Immature natural killer cell (primary cell): ENCODE data around the gene FOXK2. TPM values are rescaled to one million over a fixed set of nuclear protein-coding genes. Genes with fewer than 3 reads are reported as not detected.

ENCODE experiments used
- DNase-seq, 3 donors: peaks; one replicate each; pipeline ENCODE4 v3.0.0; 2022; ENCODE audit warnings: mixed read lengths in 1 of 3
- H3K27ac Mint-ChIP-seq, 6 donors: one replicate each; pipeline ENCODE4 v1.8.0; 2020; ENCODE audit warnings: mixed read lengths in 6 of 6, mild to moderate bottlenecking in 5 of 6, inconsistent platforms in 4 of 6, moderate library complexity in 3 of 6
- H3K27me3 Mint-ChIP-seq, 3 donors: one replicate each; pipeline ENCODE4 v1.8.0; 2020 to 2021; ENCODE audit warnings: low read depth in 3 of 3, mild to moderate bottlenecking in 3 of 3, mixed read lengths in 3 of 3, moderate library complexity in 3 of 3, inconsistent platforms in 1 of 3
- H3K36me3 Mint-ChIP-seq, 3 donors: one replicate each; pipeline ENCODE4 v1.8.0; 2020; ENCODE audit warnings: mixed read lengths in 3 of 3, inconsistent platforms in 2 of 3, mild to moderate bottlenecking in 2 of 3
- H3K4me1 Mint-ChIP-seq, 2 donors: one replicate each; pipeline ENCODE4 v1.8.0; 2020; ENCODE audit warnings: inconsistent platforms in 2 of 2, mild to moderate bottlenecking in 2 of 2, mixed read lengths in 2 of 2, moderate library complexity in 1 of 2
- H3K4me3 Mint-ChIP-seq, 5 donors: one replicate each; pipeline ENCODE4 v1.8.0; 2020; ENCODE audit warnings: mild to moderate bottlenecking in 5 of 5, mixed read lengths in 5 of 5, inconsistent platforms in 3 of 5, moderate library complexity in 3 of 5
- H3K9me3 Mint-ChIP-seq, 6 donors: one replicate each; pipeline ENCODE4 v1.8.0; 2020; ENCODE audit warnings: mild to moderate bottlenecking in 6 of 6, mixed read lengths in 6 of 6, inconsistent platforms in 4 of 6, moderate library complexity in 3 of 6
- polyA plus RNA-seq, 3 donors: library from polyadenylated mRNA; unstranded; fragments of 300-500 nt; fragmentation: Illumina TruSeq; gene quantifications; one replicate each; pipeline ENCODE4 v1.2.3, GENCODE V29; 2021

FOXK2 gene
- polyA plus RNA-seq, 3 donors from 2014 or later: 1.9 to 9.7 (median 2.9) TPM

DNA sequence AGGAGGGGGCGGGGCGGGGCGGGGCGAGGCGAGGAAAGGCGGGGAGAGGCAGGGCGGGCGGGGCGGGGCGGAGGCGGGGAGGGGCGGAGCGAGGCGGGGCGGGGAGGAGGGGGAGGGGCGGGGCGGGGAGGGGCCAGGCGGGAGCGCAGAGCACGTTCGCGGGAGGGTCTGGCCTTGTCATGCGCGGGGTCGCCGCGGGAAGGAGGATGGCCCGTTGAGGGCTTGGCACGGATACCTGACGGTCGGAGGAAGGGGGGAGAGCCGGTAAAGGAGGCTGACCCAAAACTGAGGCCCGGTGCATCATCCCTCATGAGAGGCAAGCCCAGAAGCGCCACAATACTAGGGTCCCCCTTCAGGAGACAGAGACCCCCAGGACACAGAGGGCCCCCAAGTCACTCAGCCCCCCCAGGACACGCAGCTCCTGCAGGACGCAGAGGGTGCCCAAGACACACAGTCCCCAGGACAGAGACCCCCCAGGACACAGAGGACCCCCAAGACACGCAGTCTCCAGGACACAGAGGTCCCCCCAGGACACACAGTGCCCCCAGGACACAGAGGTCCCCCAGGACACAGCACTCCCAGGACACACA, 129.3 kb downstream of the FOXK2 start:
- peak overlapping the region in 3 of 5 donors; percentile 50 to 67 (median 56) for H3K4me3 Mint-ChIP-seq
- peaks cover 21 to 24% of the 10 kb centered on the region in 2 donors for H3K4me1 Mint-ChIP-seq
- no peaks in the 10 kb centered on the region for H3K9me3 Mint-ChIP-seq
- H3K27me3 Mint-ChIP-seq: peaks cover 6 to 16% (median 6%) of the 10 kb centered on the region in 3 donors
- peak in 1 of 3 donors; percentile 35 for DNase-seq
- H3K36me3 Mint-ChIP-seq: peaks cover 0 to 4% (median 0%) of the 10 kb centered on the region in 3 donors
- peak overlapping the region in 3 of 6 donors; percentile 31 to 86 (median 73) for H3K27ac Mint-ChIP-seq

- DNase-seq: no peak
- H3K9me3 Mint-ChIP-seq: no peaks in the 10 kb centered on the region
- H3K27ac Mint-ChIP-seq: peak overlapping the region in 4 of 6 donors; percentile 48 to 86 (median 68)
- H3K27me3 Mint-ChIP-seq: peaks cover 6 to 16% (median 6%) of the 10 kb centered on the region in 3 donors
- H3K4me1 Mint-ChIP-seq: peaks cover 20% of the 10 kb centered on the region in 2 donors
- peak overlapping the region in 4 of 5 donors; percentile 23 to 68 (median 44) for H3K4me3 Mint-ChIP-seq
- no peaks in the 10 kb centered on the region for H3K36me3 Mint-ChIP-seq
Measured at GRCh38 chr17:82649501-82650261, 130.1 kb downstream of the FOXK2 start.

- Mint-ChIP-seq H3K27me3 (peaks cover 4 to 15% (median 6%) of the 10 kb centered on the region in 3 donors), H3K4me1 (peaks cover 14% of the 10 kb centered on the region in 2 donors), H3K4me3 (no peak overlapping the region), H3K36me3 (no peaks in the 10 kb centered on the region), H3K27ac (peak overlapping the region in 1 of 6 donors; percentile 58), H3K9me3 (no peaks in the 10 kb centered on the region)
- no peak for DNase-seq
Measured at GRCh38 chr17:82650723-82651122, 131.2 kb downstream of the FOXK2 start.

DNA sequence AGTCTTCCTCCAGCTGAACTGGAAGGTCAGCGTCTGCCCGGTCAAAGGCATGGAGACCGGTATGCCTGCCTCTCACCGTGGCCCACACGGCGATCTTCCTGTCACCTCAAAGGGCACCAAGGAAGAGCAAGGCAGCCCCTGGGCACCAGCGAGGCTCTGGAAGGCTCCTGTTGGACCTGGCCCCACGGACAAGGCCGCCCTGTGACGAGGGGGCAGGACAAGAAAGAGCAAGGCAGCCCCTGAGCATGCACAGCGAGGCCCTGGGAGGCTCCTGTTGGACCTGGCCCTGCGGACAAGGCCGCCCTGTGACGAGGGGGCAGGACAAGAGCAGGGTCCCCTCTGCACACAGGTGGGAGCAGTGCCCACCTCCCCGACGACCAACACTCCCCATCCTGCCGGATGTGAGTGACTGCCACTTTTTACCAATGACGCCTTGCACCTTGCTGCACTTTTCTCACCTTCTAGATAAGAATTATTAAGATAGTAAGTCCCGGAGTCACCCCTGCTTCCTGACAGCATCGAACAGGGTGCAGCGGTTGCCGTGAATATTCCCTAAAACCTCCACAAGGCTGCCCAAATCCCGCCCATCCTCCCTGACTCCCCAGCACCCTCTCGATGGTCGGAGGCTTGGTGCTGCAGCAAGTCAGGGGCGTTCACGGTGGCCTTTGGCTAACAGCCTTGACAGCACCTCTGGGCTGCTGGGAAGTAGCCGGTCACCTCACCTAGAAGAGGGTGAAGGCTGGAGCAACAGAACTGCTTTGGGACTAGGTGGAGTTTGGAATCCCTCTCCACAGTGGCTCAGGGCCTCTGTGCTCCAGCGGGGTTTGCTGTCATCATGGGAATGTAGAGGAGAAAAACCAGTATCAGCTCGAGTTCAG, 134.4 kb downstream of the FOXK2 start:
- Mint-ChIP-seq H3K27ac (no peak overlapping the region), H3K36me3 (peaks cover 5 to 8% (median 8%) of the 10 kb centered on the region in 3 donors), H3K27me3 (peaks cover 0 to 6% (median 2%) of the 10 kb centered on the region in 3 donors), H3K4me1 (no peaks in the 10 kb centered on the region), H3K4me3 (no peak overlapping the region), H3K9me3 (no peaks in the 10 kb centered on the region)
- DNase-seq: no peak

Other genes starting within 250 kb of the FOXK2 start
- gene CSNK1D, start 246.0 kb upstream of the FOXK2 start, polyA plus RNA-seq: 100 to 1,000 TPM in 1 of 3 donors, 10 to 100 TPM in 2; 48.9 to 130 (median 55.9) TPM
- 100 to 1,000 TPM; 278 to 589 (median 370) TPM for gene CD7, start 202.1 kb upstream of the FOXK2 start, polyA plus RNA-seq
- gene SECTM1, start 186.0 kb upstream of the FOXK2 start, polyA plus RNA-seq: 1 to 10 TPM in 2 of 3 donors, not detected in 1; 2.7 to 3.6 TPM
- gene TEX19, start 160.5 kb upstream of the FOXK2 start, polyA plus RNA-seq: not detected
- not detected for gene UTS2R, start 148.0 kb upstream of the FOXK2 start, polyA plus RNA-seq
- 10 to 100 TPM; 12.7 to 18.8 (median 15.2) TPM for gene HEXD, start 101.4 kb upstream of the FOXK2 start, polyA plus RNA-seq
- 10 to 100 TPM; 29.3 to 43.5 (median 39.8) TPM for gene OGFOD3, start 101.1 kb upstream of the FOXK2 start, polyA plus RNA-seq
- 100 to 1,000 TPM; 182 to 246 (median 243) TPM for gene CYBC1, start 69.0 kb upstream of the FOXK2 start, polyA plus RNA-seq
- 100 to 1,000 TPM; 149 to 192 (median 179) TPM for gene NARF, start 61.0 kb upstream of the FOXK2 start, polyA plus RNA-seq
- 10 to 100 TPM; 34.3 to 65.5 (median 48.9) TPM for gene WDR45B, start 128.7 kb downstream of the FOXK2 start, polyA plus RNA-seq
- gene RAB40B, start 179.0 kb downstream of the FOXK2 start, polyA plus RNA-seq: 1 to 10 TPM; 3.1 to 4.4 (median 3.9) TPM
- gene FN3KRP, start 197.0 kb downstream of the FOXK2 start, polyA plus RNA-seq: 10 to 100 TPM; 23.7 to 76.6 (median 47.3) TPM
- 1 to 10 TPM in 1 of 3 donors, under 1 TPM in 2; 0.18 to 1.1 (median 0.50) TPM for gene FN3K, start 215.9 kb downstream of the FOXK2 start, polyA plus RNA-seq
- 100 to 1,000 TPM in 1 of 3 donors, 10 to 100 TPM in 2; 70.2 to 142 (median 99.7) TPM for gene TBCD, start 232.3 kb downstream of the FOXK2 start, polyA plus RNA-seq